ENCODE results near the gene KLHL22.

DNA sequence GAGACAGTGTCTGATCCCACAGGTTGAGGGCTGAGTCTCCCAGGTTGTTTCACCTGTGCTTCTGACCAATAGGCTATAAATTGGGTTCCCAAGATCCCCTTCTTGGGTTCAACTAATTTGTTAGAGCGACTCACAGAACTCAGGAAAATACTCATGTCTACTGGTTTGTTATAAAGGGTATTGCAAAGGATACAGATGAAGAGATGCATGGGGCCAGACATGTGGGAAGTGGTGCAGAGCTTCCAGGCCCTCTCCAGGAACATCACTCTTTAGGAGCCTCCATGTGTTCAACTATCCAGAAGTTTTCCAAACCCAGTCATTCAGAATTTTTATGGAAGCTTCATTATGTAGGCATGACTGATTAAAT is 4.7 kb downstream of the KLHL22 start:
- no peak for TF ChIP-seq POLR2A (IDR thresholded peaks at IDR 0.05; ENCODE audit: low read depth, low read length)
- TF ChIP-seq POLR2AphosphoS5 (IDR thresholded peaks at IDR 0.05; ENCODE audit: low read depth, low read length): no peak

Data from GM12892 (cell line).